GM10266 (cell line): ENCODE data around the gene FRY.

Source experiments
- DNase-seq: peaks from one replicate; pipeline ENCODE4 v3.0.0; 2012; ENCODE audit errors: extremely low spot score
- TF ChIP-seq, protein P1 (sequence below): IDR thresholded peaks from 2 replicates; pipeline ENCODE4 v1.5.1; 2012; ENCODE audit warnings: mild to moderate bottlenecking, low read depth; ENCODE audit not compliant: control insufficient read depth, insufficient read depth; ENCODE audit errors: missing control alignments

FRY gene

DNA sequence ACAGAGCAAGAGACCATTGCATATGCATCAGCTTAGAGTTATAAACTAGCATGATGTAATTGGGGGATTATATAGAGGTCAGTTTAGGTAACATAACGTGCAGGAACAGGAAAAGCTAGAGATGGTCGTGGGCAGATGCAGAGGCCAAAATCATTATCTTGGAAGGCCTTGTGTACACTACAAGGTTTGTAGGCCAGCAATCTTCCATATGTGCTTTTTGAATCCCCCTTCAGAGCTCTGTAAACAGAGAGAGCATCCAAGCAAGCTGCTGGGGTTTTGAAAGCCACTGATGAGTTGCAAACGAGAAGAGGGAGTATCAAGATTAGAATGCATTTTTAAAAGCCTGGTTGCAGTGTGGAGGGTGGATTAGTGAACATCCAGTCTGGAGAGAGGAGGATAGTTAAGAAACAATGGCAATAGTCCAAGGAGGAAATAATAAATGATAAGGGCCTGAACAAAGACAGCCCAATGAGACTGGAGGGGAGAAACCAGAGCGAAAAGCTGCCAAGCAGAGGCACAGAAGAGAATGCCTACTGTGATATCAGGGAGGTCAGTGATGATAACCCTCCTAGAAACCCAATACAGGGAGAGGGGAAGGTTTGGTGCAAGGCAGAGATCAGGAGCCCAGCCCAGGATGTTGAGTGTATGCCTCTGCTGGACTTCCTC is 174.0 kb downstream of the FRY start:
- DNase-seq: no peak
- TF ChIP-seq, protein P1, sequence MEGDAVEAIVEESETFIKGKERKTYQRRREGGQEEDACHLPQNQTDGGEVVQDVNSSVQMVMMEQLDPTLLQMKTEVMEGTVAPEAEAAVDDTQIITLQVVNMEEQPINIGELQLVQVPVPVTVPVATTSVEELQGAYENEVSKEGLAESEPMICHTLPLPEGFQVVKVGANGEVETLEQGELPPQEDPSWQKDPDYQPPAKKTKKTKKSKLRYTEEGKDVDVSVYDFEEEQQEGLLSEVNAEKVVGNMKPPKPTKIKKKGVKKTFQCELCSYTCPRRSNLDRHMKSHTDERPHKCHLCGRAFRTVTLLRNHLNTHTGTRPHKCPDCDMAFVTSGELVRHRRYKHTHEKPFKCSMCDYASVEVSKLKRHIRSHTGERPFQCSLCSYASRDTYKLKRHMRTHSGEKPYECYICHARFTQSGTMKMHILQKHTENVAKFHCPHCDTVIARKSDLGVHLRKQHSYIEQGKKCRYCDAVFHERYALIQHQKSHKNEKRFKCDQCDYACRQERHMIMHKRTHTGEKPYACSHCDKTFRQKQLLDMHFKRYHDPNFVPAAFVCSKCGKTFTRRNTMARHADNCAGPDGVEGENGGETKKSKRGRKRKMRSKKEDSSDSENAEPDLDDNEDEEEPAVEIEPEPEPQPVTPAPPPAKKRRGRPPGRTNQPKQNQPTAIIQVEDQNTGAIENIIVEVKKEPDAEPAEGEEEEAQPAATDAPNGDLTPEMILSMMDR: no peak

DNA sequence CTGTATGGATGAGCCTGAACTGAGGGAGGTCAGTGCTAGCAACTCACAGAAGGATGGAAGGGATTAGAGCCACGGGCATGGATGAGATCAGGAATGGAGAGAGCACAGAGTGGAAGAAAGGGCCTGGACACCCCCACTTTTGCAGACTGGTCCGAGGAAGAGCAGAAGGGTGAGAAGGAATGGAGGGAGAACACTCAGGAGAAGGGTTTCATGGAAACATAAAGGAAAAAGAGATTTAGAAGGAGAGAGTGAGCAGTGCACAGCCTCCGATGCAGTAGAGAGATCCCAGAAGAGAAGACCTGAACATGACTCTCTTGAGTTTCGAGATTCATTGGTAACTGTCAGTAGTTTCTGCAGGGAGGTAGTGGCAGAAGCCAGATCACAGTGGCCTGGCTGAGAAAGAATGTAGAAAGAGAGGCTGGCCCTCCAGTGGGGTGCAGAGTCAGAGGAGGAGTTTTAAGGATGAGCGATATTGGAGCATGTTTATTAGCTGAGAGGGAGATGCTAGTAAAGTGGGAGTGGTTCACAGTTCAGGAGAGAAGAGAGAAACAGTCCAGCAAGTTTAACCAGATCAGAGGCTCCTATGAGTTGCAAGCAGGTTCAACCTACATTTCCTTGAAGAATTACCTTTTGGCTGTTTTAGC is 174.6 kb downstream of the FRY start:
- DNase-seq: no peak
- TF ChIP-seq, protein P1: no peak

- TF ChIP-seq, protein P1: no peak
These were observed 177.3 kb downstream of the FRY start for GRCh38 chr13:32208860-32209259.

DNA sequence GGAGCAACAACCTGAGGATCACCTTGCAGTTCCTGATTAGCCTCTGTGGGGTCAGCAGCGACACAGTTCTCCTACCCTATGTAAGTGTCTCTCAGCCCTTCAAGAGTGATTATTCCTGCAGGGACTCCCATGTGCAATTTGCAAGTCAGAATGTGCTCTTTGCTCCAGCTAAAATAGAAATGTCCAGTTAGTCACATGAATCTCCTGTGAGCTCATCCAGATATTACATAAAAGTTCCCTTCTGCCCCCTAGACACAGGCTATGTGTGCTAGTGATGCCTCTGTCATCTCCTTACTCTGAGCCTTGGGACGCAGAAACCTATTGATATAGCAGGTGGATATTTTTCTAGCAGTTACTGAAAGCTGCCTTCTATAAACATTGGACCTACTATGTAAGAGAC is 178.1 kb downstream of the FRY start:
- no peak for DNase-seq
- TF ChIP-seq, protein P1: no peak

More at GRCh38 chr13:32208860-32209259, 177.3 kb downstream of the FRY start:
- DNase-seq: no peak

DNA sequence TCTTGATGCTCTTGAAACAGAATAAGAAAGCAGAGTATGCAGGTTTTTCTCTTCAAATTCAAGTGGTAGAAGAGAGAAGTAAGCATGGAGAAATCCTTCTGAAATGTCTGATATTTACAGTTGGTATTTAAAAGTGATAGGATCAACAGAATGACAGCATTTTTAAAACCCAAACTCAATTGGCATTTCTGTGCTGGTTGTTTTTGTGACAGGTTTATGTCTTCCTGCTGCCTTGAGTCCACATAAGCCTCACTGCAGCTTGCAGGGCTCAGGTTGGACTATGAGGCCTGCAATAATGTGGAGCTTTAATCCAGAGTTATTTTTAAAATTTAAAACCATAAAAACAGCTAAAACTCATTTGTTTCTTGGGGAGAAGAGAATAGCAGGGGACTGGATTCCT is 178.5 kb downstream of the FRY start:
- DNase-seq: no peak
- TF ChIP-seq, protein P1: no peak

- TF ChIP-seq, protein P1: no peak
- DNase-seq: no peak
These were observed 180.2 kb downstream of the FRY start for GRCh38 chr13:32211813-32212212.

DNA sequence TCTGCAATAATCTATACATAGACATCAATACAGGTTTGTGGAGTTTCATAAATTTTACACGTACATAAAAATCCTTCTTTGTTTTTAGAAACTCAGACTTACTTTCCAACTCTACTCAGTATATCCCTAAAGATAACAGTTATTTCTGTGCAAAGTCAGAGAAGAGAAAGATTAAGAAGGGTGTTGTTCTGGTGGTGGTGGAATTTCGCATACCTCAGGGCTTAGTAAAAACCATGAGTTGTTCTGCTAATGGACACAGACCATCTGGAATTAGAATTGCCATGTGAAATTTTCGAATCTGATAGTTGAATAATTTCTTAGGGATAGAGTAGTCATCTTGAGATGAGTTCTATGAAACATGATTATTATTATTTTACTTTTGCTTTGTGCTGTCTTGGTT is 180.8 kb downstream of the FRY start:
- DNase-seq: no peak

More for the DNA sequence above, 180.8 kb downstream of the FRY start:
- TF ChIP-seq, protein P1: no peak
